Fibroblast of the aortic adventitia (primary cell): ENCODE results near the gene DRAM1. TPM values are rescaled to one million over a fixed set of nuclear protein-coding genes. Genes with fewer than 3 reads are reported as not detected.

ENCODE experiments used
- DNase-seq: peaks from one replicate; pipeline ENCODE4 v3.0.0-alpha.2; 2010; ENCODE audit warnings: low read depth
- H3K4me3 ChIP-seq: 2 replicates; pipeline ENCODE4 v1.5.1; 2011; ENCODE audit warnings: low read depth, mild to moderate bottlenecking, control low read depth, low read length, moderate library complexity
- CTCF ChIP-seq: IDR thresholded peaks from 2 replicates; pipeline ENCODE4 v1.5.1; 2011; ENCODE audit warnings: mild to moderate bottlenecking, low read length, control low read depth, inconsistent platforms; ENCODE audit not compliant: insufficient read depth
- total RNA-seq: library from RNA; depleted of rRNA; stranded (reverse); fragments of >200 nt; gene quantifications from 2 replicates; pipeline ENCODE4 v1.2.3, GENCODE V29; 2012; ENCODE audit warnings: low replicate concordance

The DRAM1 gene
- total RNA-seq, 1 donor = 18.1 TPM

DNA sequence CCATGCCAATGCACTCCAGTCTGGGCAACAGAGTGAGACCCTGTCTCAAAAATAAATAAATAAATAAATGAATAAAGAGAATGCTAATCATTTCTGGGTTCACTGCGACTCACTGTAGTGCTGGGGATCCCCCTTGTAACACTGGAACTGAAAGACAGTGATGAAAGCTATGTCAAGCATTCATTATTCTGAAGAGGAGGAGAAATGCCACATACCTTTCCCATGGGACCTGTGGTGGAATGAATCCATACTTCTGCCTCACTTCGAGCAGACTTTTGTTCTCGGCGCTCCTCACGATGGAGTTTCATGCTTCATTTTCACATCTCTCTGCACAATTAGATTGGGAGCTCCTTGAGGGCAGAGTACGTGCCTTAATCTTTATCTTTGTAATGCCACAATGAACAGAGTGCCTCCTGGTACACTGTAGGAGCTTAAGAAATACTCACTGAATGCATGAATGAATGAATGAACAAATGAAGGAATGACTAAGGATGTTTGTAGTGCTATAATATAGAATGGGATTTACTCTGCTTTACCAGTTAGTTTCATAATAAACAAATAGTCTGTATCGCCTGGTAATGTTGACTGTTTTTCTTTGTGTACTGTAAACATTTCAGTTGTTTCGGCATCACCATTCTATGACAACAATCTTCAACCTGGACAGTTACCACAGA is 45.8 kb downstream of the DRAM1 start:
- TF ChIP-seq CTCF = no peak
- DNase-seq = no peak

DNA sequence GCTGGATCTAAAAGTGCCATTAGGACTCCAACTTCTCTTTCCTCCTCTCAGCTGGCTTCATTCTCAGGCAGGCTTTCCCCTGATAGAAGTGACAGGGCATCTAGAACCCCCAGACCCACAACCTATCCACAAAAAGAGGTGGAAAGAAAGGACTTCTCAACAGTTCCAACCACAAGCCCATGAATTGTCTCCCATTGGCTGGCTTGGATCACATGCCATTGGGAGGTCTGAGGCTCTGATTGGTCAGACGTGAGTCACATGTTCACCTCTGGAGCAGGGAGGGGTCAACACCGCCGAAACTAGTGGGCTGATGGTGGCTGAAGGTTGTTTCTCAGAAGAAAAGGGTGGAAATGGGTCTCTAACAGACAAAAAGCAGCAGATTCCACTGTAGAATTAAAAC is 47.2 kb downstream of the DRAM1 start:
- peak; percentile 29 for DNase-seq
- H3K4me3 ChIP-seq = no peak overlapping the region
- no peak for TF ChIP-seq CTCF

More for the DNA sequence above, 45.8 kb downstream of the DRAM1 start:
- no peak overlapping the region for H3K4me3 ChIP-seq

- no peak overlapping the region for H3K4me3 ChIP-seq
- TF ChIP-seq CTCF = no peak
- peak; percentile 99 for DNase-seq
These were observed 48.0 kb downstream of the DRAM1 start for GRCh38 chr12:101925361-101925760.

DNA sequence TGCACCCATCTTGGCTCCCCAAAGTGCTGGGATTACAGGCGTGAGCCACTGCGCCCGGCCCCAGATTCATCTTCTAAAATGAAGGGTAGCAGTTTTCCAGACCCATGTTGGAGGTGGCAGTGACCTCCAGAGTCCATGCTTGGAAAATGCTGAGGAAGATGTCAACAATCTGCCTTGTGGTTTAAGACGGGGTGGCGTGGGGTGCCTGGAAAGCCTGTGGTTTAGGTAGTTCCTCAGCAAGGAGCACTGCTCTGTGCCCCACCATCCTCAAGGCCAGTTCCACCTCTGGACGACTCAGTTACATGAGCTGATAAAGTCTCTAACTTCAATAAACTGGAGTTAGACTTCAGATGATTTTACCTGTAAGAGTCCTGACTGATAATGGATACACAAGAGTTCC is 48.6 kb downstream of the DRAM1 start:
- no peak for TF ChIP-seq CTCF
- DNase-seq = no peak
- H3K4me3 ChIP-seq = no peak overlapping the region

DNA sequence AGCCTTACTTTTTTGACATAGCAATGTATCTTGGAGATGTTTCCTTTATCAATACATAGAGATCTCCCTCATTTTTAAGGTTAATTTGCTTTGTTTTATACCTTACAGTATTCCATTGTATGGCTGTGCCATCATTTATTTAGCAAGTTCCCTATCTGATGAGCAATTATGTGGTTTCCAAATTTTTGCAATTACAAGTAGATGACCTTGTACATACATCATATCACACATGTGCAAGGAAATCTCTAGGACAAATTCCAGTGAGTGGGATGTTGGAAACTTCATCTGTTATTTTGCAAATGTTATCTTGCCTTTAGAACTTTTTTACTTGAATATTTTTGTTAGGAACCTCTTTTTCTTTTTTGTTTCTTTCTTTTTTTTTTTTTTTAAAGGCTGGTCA is 49.7 kb downstream of the DRAM1 start:
- peak; percentile 92 for DNase-seq
- no peak for TF ChIP-seq CTCF
- H3K4me3 ChIP-seq = no peak overlapping the region

DNA sequence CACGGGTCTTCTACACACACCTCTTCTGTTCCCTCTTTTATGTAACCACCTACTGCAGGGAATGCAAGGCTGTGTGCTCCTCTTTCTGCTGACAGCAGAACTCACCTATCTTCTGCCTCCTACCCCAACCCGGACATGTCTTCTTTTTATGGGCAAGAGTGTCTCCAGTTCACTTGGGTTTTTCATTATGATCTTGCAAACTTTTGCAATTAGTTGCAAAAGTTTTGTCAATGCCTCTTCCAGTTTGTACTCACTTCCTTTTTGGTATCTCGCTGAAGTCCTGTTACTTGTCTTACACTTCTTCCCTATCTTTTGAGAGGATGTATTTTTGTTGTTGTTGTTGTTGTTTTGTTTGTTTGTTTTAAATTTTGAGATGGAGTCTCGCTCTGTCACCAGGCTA is 50.6 kb downstream of the DRAM1 start:
- no peak for DNase-seq
- TF ChIP-seq CTCF = no peak
- H3K4me3 ChIP-seq = no peak overlapping the region

DNA sequence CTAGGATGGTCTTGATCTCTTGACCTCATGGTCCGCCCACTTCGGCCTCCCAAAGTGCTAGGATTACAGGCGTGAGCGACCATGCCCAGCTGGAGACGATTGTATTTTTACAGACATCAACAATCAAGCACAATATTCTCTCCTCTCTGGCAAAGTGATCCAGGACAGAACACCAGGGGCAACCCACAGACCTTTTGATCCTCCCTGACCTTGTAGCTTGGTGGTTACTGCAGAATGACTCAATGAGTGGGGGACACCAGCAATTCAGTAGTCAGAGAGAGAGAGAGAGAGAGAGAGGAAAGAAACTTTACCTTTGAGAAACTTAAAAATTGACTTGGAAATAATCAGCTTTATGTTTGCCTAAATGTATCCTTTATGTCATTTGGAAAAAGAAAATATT is 51.2 kb downstream of the DRAM1 start:
- no peak for DNase-seq
- no peak overlapping the region for H3K4me3 ChIP-seq
- no peak for TF ChIP-seq CTCF
